Measurements from ENCODE around the gene PLEKHJ1. TPM values are rescaled to one million over a fixed set of nuclear protein-coding genes. Genes with fewer than 3 reads are reported as not detected.

PLEKHJ1 gene
- total and polyA plus RNA-seq, 4 donors: 64.4 to 76.4 (median 67.3) TPM

DNA sequence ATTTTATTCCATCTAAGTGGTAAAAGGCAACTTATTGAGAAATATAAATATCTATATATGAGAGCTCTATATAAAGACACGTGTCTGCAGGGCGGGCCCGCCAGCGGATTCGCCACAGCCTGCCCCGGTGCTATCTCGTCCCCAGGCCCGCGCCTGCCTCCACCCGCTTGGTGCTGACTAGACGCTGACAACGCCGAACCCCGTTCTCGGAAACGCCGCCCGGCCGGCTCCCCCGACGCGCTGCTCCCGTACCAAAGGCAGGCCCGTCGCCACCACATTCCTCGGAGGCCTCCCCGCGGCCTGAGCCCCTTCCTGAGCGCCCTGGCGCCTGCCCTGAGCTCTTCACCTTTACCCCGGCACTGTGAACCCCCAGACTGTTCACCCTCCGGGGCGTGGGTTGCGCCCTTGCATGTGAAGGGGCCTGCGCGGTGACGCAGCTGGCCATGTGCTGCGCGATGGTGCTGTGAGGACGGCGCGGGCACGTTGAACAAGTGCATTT, 6.0 kb downstream of the PLEKHJ1 start:
- no peak for DNase-seq
- peaks cover 0 to 13% (median 3%) of the 10 kb centered on the region in 5 donors for H3K4me1 ChIP-seq (ENCODE audit: control insufficient read depth in 5 of 5, insufficient read depth in 5 of 5, low read length in 5 of 5)
- no peaks in the 10 kb centered on the region for H3K27me3 ChIP-seq (ENCODE audit: control insufficient read depth in 3 of 3, insufficient read depth in 3 of 3, low read length in 2 of 3)
- no peak overlapping the region for H3K27ac ChIP-seq (ENCODE audit: low read depth in 1 of 2, low read length in 1 of 2)
- no peak overlapping the region for H3K4me3 ChIP-seq
- H3K9me3 ChIP-seq (ENCODE audit: control insufficient read depth in 4 of 4, insufficient read depth in 3 of 4, low read length in 3 of 4): no peaks in the 10 kb centered on the region
- TF ChIP-seq, protein P1, sequence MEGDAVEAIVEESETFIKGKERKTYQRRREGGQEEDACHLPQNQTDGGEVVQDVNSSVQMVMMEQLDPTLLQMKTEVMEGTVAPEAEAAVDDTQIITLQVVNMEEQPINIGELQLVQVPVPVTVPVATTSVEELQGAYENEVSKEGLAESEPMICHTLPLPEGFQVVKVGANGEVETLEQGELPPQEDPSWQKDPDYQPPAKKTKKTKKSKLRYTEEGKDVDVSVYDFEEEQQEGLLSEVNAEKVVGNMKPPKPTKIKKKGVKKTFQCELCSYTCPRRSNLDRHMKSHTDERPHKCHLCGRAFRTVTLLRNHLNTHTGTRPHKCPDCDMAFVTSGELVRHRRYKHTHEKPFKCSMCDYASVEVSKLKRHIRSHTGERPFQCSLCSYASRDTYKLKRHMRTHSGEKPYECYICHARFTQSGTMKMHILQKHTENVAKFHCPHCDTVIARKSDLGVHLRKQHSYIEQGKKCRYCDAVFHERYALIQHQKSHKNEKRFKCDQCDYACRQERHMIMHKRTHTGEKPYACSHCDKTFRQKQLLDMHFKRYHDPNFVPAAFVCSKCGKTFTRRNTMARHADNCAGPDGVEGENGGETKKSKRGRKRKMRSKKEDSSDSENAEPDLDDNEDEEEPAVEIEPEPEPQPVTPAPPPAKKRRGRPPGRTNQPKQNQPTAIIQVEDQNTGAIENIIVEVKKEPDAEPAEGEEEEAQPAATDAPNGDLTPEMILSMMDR (IDR thresholded peaks at IDR 0.05; ENCODE audit: control extremely low read depth, extremely low read depth): no peak
- H3K36me3 ChIP-seq (ENCODE audit: control insufficient read depth in 4 of 4, insufficient read depth in 4 of 4, low read length in 4 of 4): peaks cover 10 to 81% (median 15%) of the 10 kb centered on the region in 4 donors
- 95% methylated on average over 43 of the region's 43 CpGs for WGBS, 2 donors
- no peak for ATAC-seq (ENCODE audit: insufficient read depth, low FRiP score)
- H3K9ac ChIP-seq (ENCODE audit: insufficient read depth in 1 of 2, low read length in 2 of 2): no peak overlapping the region

DNA sequence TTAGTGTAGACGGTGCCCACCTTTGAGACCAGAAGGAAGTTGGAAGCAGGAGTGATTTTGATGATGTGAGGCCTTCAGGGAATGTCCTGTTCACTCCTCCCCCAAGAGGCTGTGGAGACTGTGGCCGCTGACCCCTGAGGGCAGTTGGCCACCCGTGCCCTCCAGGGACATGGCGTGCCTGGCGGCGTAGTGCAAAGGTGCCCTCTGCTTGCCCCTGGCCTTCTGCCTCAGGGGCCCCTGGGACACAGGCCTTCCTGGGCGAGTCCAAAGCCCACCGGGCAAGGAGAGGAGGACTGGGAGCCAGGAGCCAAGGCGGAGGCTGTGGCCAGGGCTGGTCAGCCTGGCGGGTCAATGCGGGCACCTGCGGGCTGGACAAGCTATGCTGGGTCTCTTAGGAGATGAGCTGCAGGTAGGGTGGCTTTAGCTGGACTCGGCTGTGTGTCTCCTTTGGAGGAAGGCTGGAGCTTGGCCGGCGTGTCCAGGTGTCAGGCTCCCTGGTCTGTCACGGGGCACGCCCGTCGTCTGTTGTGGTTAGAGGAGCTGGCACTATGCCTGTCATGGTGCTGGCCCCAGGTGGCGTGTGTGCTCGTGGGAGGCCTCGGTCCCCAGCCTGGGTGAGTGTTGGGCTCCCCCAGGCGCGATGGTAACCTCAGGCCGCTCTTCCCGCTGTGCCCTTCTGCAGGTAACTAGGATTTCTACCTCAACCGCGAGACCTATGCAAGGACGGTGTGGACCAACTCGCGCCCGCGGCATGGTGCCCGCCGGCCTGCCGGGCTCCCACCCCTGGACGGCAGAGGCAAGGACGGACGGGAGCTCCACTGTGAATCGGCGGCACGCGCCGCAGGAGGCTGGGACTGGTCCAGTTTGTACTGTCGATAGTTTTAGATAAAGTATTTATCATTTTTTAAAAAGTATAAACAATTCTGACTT, 6.8 kb downstream of the PLEKHJ1 start:
- 95 to 97% methylated on average over 45 of the region's 45 CpGs for WGBS, 2 donors
- peaks cover 9 to 88% (median 17%) of the 10 kb centered on the region in 4 donors for H3K36me3 ChIP-seq (ENCODE audit: control insufficient read depth in 4 of 4, insufficient read depth in 4 of 4, low read length in 4 of 4)
- ATAC-seq (ENCODE audit: insufficient read depth, low FRiP score) (no peak), DNase-seq (no peak)
- H3K4me1 ChIP-seq (ENCODE audit: control insufficient read depth in 5 of 5, insufficient read depth in 5 of 5, low read length in 5 of 5): peaks cover 0 to 7% (median 0%) of the 10 kb centered on the region in 5 donors
- TF ChIP-seq, protein P1 (IDR thresholded peaks at IDR 0.05; ENCODE audit: control extremely low read depth, extremely low read depth): no peak
- H3K9ac ChIP-seq (ENCODE audit: insufficient read depth in 1 of 2, low read length in 2 of 2): no peak overlapping the region
- no peak overlapping the region for H3K27ac ChIP-seq (ENCODE audit: low read depth in 1 of 2, low read length in 1 of 2)
- no peaks in the 10 kb centered on the region for H3K27me3 ChIP-seq (ENCODE audit: control insufficient read depth in 3 of 3, insufficient read depth in 3 of 3, low read length in 2 of 3)
- H3K4me3 ChIP-seq: no peak overlapping the region
- no peaks in the 10 kb centered on the region for H3K9me3 ChIP-seq (ENCODE audit: control insufficient read depth in 4 of 4, insufficient read depth in 3 of 4, low read length in 3 of 4)

DNA sequence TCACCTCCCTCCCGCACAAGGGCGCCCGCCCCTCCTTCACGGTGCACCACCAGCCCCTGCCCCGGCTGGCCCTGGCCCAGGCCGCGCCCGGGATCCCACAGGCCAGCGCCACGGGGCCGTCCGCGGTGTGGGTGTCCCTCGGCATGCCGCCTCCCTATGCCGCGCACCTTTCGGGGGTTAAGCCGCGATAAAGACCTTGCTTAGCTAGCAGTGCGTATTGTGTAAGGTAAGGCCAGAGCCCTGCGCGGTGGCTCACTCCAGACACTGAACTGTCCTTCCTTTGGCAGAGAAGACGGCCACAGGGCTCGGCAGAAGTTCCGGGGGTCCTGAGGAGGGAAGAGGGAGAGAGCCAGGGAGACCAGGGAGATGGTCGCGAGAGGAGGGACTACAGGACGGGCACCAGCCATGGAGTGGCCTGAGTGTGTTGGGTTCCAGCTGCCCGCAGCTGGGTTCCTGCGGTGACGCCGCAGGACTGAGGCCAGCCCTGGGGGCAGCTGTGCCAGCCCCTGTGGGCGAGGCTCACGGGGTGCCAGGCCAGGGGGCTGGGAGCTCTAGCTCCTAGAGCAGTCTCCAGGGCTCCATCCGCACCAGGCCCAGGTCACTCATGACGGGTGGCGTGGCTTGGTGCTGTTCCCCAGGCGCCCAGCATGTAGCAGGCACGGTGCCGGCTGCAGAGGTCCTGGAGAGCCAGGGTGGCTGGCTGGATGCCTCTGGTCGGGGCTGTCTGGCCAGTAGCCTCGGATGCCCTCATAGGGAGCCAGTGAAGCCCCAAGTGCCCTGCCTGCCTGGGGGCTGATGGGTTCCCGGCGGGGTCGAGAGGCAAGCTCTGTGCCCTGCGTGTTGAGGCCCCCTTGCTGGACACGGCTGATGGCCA, 7.7 kb downstream of the PLEKHJ1 start:
- Histone ChIP-seq H3K9me3 (ENCODE audit: control insufficient read depth in 4 of 4, insufficient read depth in 3 of 4, low read length in 3 of 4) (no peaks in the 10 kb centered on the region), H3K27ac (ENCODE audit: low read depth in 1 of 2, low read length in 1 of 2) (no peak overlapping the region)
- TF ChIP-seq, protein P1 (IDR thresholded peaks at IDR 0.05; ENCODE audit: control extremely low read depth, extremely low read depth): no peak

More for the DNA sequence above, 7.7 kb downstream of the PLEKHJ1 start:
- Histone ChIP-seq H3K4me1 (ENCODE audit: control insufficient read depth in 5 of 5, insufficient read depth in 5 of 5, low read length in 5 of 5) (no peaks in the 10 kb centered on the region), H3K4me3 (no peak overlapping the region), H3K27me3 (ENCODE audit: control insufficient read depth in 3 of 3, insufficient read depth in 3 of 3, low read length in 2 of 3) (no peaks in the 10 kb centered on the region), H3K36me3 (ENCODE audit: control insufficient read depth in 4 of 4, insufficient read depth in 4 of 4, low read length in 4 of 4) (peaks cover 9 to 86% (median 17%) of the 10 kb centered on the region in 4 donors), H3K9ac (ENCODE audit: insufficient read depth in 1 of 2, low read length in 2 of 2) (no peak overlapping the region)
- no peak for DNase-seq
- WGBS, 2 donors: 96 to 97% methylated on average over 44 to 48 of the region's 48 CpGs
- no peak for ATAC-seq (ENCODE audit: insufficient read depth, low FRiP score)
